HPDE6-E6E7 (cell line): ENCODE data around the gene SLN.
"Not testable (repeated sequence)": the region's sequence is repeated elsewhere in the genome, so short reads cannot be mapped to it uniquely, and the experiment has no call there.

Experiments used
- DNase-seq: peaks from one replicate; pipeline ENCODE4 v3.0.0; 2011; ENCODE audit warnings: missing footprints; ENCODE audit errors: extremely low spot score

SLN gene

DNA sequence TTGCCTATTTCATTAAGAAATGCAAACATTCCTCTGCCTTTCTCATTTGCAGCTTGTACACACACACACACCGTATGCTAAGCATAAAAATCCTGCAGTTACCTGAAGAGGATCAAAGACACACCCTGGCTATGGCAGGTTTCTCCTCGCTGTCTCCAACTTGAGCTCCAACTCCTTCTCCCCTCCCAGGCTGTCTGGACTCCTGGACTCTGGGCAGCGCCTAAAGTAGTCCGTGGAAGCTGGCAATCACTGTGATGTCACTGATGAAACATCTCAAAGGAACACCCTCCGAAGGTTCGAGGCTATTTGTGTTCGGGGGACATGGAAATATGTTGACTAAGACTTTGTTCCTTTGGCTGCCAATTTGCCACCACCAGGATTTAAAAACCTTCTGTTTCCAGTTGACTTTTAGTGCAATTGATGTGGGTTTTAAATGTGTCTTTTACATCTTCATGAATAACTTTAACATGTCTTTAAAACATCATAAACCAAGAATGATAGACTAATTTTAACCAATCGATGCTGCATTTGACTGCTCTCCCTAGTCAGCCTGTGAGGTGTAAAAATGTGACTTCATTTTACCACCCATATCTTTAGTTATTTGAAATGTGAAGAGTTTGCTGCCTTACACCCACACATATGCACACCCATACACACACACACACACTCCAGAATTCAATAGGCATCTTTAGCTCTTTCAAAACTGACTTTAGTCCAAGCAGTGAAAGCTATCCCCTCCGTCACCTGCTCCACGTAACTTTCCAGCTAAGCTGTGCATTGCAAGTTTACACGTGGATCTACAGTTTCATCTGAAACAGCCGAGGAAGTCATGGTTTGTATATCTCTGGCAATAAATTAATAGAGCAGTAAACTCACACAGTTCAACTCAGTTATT, at the start of gene SLN:
SLN (minus strand) TSS at position 196 of the 895 bp plus-strand sequence.
- DNase-seq: no peak

DNA sequence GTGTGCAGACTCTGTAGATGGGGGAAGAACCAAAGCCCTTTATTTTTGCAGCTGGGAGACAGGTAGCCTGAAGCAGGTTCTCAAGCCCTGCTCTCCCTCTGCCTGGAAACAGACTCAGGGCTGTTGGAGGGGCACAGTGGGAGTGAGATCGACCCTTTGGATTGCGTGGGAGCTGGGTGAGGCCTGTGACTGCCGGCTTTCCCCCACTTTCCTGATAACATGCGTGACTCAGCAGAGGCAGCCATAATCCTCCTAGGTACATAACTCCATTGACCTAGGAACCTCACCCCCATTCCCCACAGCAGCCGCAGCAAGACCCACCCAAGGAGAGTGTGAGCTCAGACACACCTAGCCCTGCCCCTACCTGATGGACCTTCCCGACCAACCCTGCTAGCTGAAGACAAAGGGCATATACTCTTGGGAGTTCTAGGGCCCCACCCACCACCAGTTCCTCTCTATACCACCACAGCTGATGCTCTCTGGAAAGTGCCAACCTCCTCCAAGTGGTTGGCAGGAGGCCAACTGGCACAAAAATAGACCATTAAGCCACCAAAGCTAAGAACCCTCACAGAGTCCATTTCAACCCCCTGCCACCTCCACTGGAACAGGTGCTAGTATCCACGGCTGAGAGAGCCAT, 47.0 kb upstream of the SLN start:
- DNase-seq: not testable (repeated sequence)

DNA sequence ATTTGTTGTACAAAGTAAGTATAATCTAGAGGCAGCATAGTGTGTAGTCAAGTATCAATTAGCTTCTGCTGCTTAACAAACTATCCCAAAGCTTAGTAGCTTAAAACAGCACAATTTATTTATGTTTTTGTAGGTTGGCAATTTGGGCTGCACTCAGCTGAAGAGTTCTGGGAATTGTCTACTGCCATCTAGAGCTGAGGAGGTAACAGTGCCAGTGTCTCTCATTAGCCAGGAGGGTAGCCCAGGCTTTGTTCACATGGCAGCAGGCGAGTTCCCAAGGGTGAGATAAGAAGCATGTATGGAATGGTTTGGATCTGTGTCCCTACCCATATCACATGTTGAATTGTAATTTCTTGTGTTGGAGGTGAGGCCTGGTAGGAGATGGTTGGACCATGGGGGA, 45.8 kb upstream of the SLN start:
- no peak for DNase-seq

DNA sequence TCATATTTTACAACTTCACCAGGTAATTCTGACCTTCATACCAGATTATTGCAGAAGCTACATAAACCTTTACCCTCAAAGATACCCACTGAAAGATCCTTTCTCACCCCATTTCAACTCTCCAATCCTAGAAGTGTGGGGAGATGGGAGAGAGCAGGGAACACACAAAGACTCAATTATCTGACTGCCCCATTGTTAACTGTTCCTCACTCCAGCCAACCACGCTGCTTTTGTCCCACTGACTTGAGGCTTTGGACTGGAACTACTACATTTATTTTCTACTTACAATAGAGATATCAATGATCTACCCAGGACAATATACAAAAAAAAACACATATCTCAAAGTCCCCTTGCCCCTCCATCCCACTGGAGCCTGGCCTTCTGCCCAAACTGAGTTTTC, 44.7 kb upstream of the SLN start:
- no peak for DNase-seq

DNA sequence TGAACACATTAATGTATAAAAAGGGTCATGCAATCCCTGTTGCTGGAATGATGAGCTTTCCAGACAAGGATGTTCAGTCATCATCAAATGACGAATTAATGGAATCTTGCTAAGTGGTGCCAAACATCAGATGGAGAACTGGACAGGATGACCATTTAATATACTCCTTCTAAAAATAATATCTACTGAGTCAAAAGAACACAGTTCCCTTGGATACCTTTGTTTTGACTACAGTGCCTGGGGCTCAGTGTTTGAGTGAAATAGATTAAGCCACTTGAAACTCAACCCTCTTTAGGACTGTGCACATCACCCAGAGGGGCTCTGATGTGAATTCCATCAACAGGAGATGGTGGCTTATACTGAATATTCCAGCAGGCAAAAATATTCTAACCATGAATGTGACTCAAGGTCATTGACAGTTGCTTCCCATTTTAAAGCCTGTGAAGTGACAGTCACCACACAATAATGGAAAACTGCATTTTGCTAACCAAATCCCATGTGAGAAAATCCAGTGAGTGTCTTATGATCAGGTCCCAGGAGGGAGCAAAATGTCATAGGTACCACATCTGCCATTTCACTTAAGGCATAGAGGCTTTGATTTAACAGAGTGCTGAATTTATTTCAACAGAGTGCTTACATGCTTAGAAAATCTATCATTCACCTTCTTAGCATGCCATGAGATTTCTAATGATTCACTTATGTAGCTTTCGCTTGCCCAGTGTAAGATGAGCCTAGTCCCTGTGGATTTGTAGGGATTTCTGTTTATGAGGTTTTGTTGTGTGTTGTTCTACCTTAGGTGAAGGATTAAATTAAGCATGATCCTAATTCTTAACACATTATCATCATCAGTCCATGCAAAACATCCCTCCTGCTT, 41.3 kb upstream of the SLN start:
- no peak for DNase-seq

DNA sequence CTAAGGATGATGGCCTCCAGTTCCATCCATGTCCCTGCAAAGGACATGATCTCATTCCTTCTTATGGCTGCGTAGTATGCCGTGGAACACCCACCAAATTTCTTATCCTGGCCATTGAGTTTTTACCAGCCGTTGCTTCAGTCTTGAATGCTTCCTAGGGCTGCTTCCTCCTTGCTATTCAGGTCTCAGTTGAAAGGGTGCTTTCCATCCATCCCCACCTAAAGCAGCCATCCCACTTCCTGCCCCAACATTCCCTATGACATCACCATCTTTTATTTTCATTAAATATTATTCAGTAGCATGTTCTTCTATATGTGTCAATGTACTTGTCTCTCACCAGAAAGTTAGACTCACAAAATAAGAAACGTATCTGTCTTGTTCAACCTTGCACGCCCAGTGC, 40.7 kb upstream of the SLN start:
- no peak for DNase-seq

DNA sequence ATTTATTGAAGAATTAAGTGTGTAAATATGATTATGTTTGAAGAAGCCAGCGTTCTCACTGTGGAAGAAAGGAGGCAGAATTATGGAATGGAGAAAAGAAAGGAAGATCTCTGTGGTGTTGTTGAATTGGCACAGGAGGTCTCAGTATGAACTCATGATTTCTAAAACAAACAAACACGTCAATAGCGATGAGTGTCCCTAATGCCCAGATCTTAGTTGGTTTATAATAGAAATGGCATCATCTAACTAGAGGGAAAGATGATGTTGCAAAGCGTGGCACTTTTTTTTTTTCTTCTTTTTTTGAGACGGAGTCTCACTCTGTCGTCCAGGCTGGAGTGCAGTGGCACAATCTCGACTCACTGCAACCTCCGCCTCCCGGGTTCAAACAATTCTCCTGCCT, 39.2 kb upstream of the SLN start:
- no peak for DNase-seq

DNA sequence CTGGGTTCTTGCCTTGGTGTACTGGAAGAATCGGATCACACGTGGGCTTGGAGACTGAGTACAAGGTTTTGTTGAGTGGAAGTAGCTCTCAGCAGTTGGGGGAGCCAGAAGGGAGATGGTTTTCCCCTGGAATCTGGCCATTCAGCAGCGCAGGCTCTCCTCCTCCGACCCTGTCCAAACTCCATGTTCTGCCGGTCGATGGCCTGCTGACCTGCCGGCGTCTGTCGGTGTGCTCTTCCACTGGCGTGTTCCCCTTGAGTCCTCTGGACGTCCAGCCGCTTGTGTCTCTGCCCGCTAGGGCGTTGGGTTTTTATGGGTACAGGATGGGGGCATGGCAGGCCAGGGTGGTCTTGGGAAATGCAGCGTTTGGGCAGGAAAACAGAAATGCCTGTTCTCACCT, 38.5 kb upstream of the SLN start:
- no peak for DNase-seq

DNA sequence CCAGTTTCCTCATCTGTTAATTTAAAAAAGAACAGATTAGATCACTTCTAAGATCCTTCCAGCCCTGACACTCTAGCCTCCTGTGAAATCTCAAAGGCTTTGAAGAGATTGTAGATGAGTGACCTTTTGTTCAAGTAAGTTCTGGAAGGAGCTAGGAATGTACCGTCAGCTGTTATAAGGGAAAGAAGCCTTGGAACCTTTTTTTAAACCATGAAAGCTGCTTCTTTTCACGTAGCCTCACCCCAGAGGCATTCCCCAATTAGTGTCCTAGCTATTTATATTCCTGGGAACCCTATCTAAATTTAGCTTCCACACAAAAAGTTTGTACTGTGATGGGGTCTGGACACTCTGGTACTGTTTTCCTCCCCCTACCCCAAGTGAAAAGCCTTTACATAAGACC, 35.8 kb upstream of the SLN start:
- DNase-seq: no peak

DNA sequence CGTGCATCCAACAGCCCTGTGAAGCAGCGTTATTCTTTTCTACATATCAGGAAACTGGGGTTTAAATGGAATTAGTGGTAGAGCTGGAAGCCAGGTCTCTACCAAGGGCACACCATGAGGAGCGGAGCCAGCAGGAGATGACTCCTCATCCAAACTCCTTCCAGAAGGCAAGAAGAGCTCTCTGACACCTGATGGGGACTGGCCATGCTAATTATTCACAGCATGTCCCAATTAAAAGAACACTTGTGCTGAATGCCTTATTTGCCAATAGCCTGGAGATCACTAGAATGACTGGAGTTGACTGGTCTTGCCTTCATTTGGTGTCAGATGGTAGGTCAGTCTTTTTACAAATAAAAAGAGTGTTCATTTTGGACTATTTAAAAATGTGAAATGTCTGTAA, 32.9 kb upstream of the SLN start:
- no peak for DNase-seq

DNA sequence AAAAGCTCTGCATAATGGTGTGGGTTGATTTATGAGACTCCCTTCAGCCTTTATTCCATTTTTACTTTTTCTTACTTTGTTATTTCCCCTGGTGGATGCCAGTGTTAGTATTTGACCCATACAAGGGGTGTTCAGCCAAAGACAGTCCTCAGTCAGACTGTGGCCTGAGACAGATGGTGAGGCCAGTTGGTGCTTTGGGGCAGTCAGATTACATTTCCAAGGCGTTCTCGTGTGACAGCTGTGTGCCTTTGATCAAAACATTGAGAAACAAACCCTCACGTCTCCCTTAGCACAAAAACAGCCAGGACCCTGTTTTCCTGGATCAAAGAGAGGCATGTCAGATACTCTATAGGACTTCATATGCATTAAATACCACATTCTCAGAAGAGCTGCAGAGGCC, 31.3 kb upstream of the SLN start:
- DNase-seq: no peak

DNA sequence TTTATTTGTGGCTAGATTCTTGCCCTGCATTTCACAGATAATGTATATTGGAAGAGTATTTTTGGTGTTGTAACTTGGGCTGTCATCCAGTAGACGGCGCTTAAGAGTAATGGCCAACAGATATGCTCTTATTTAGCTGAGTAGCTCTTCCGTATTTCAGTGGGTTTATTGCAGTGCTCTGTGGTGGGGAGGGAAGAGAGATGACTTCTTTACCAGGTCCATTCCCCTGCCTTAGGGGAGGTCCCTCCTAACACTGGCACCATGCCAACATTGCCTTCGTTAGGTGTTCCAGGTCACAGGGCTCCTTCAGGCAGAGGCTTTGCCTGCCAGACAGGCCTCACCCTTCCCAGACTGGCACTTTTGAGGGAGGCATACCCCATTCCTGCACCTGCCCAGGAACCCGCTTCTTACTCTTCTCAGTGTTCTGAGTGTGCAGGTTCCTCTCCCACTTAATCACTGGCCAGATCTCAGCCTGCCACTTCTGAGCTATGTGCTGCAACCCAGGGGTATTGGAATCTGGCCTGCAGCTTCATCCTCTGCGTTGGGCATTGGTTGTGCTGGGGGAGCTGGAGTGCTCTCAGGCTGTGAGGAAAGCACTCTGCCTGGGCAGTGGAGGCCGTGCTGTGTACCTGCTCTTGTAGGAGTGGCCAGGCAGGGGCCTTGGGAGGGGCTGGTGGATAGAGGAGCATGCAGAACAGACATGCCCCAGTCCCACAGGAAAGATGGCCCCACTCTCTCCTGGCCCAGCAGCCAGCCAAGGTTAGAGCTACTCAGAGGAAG, 29.4 kb upstream of the SLN start:
- DNase-seq: peak; percentile 16

DNA sequence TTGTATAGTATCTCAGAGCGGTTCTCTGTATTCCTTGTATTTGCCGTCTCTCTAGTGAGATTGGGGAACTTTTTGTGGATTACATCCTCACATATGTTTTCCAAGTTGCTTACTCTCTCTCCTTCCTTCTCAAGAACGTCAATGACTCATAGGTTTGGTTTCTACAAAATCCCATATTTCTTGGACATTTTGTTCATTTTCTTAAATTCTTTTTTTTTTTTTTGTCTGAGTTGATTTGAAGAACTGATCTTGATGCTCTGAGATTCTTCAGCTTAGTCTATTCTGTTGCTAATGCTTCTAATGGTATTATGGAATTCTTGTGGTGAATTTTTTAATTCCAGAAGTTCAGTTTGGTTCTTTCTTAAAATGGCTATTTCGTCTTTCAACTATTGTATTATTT, 28.4 kb upstream of the SLN start:
- no peak for DNase-seq

DNA sequence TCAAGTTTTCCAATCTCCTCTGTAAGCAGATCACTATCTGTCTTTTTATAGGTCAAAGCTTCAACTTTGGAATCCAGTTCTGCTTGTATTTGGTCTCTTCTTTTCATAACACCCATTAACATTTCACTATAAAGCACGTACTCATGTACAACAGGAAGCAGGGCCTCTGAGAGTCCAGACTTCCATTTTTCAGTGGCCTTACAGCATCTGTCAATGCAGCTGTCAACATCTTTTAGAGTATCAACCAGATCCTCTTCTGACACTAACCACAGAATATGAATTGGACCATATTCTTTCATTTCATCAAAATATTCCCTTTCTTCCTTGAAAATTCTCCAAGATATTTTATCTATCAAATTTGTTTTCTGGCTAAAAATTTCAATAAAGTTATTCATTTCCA, 24.7 kb upstream of the SLN start:
- DNase-seq: no peak

DNA sequence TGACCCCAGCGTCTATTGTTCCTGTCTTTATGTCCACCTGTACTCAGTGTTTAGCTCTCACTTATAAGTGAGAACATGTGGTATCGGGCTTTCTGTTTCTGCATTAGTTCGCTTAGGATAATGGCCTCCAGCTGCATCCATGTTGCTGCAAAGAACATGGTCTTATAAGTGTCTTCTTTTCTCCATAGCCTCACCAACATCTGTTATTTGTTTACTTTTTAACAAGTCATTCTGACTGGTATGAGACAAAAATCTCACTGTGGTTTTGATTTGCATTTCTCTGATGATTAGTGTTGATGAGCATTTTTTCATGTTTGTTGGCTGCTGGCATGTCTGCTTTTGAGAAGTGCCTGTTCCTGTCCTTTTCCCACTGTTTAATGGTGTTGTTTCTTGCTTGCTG, 21.7 kb upstream of the SLN start:
- no peak for DNase-seq

DNA sequence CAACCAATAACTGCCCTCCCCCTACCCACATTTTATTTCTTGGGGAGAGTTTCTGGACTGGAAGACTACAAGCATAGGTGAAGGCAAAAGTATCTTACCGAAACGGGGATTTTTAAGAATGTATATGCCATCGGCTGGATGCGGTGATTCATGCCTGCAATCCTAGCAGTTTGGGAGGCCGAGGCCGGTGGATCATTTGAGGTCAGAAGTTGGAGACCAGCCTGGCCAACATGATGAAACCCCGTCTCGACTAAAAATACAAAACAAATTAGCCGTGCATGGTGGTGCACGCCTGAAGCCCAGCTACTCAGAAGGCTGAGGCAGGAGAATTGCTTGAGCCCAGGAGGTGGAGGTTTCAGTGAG, 20.8 kb upstream of the SLN start:
- no peak for DNase-seq

DNA sequence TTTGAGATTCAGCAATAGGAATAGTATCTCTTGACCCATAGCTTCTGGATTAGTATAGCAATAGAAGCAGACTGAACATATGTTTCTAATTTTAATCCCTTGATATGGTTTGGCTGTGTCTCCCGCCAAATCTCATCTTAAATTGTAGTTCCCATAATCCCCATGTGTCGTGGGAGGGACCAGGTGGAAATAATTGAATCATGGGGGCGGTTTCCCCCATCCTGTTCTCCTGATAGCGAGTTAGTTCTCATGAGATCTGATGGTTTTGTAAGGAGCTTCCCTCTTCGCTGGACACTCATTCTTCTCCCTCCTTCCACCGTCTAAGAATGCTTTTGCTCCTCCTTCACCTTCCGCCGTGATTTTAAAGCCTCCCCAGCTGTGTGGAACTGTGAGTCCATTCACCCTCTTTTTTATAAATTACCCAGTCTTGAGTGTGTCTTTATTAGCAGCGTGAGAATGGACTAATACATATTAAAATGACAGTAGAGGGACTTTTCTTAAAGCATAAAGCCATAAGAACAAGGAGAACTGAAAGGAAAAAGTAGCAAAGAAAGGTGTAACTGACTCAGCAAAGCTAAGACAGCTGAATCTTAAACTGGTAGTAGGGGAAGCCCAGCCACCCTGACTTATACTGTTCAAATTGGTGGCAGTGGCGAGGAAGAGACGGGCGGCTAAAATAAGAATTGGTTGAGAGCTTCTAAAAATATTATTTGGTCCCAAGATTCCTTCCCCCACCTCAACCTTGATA, 20.3 kb upstream of the SLN start:
- DNase-seq: no peak

DNA sequence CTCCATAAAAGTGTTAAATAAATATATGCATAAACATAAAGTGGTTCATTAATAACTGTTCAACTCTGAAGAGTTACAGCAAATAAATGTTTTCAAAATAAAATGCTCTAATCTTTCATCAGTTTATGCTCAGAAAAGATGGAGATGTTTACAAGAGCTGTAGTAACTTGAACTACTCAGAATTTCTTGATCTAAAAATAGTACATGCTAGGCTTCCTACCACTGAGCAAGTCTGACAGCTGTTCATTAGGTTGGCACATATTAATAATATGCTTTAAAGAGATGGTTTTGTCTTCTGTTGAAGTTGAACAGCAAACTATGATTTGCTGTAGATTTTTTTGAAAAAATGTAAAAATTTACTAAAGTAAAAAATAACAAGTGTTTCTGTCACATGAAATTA, 10.8 kb upstream of the SLN start:
- DNase-seq: no peak

DNA sequence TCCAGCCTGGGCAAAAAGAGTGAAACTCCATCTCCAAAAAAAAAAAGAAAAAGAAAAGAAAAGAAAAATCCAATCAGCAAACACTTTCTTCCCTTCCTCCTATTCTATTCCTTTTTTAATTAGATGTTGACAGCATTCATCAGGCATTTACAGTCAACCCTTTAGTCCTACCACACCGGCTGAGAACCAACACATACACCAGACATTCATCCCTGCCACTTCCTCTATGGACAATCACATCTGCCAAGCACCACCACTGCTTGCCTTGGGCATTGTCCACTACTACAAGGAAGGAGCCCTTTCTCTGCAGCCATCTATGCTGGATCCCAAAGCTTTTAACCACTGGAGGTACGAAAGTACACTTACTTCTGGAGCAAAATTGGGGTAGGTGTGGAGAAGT, 9.4 kb upstream of the SLN start:
- no peak for DNase-seq

DNA sequence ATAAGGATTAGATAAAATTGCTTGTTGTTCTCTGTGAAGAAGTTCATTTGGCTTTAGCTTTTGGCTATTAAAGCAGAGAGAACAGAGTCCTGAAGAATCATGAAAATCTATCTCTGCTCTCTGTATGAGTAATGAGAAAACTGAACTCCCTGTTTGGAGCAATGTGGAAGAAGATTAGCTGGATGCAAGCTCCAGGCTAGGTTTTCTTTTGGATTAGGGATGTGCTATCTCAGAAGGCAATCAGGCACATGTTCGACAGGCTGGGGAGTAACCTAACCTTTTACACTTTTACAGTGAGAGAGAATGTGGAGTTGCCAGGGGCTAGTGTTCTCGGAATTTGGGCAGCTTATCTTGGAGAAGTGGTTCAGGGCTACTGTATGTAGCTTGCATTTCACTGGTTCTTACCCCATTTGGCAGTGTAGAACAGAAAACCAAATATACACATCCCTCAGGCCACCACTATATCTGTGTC, 8.5 kb upstream of the SLN start:
- no peak for DNase-seq
